Mesenteric fat pad (tissue), 1 donor: ENCODE measurements around the gene MT1HL1. TPM values are rescaled to one million over a fixed set of nuclear protein-coding genes. Genes with fewer than 3 reads are reported as not detected.

Source experiments
- DNase-seq: peaks from one replicate; pipeline ENCODE4 v3.0.0-alpha.2; 2020; ENCODE audit warnings: low spot score
- long read RNA-seq: library from polyadenylated mRNA; unstranded; transcript quantifications from one replicate; pipeline ENCODE4 v2.0.0, GENCODE V29; 2020
- total RNA-seq: library from RNA; stranded (reverse); fragmentation: NEBNext Ultra II Directional; extraction: Animal tissue kit (Norgen Biotek cat#: 25700); gene quantifications from one replicate; pipeline ENCODE4 v1.2.1, GENCODE V29; 2021
- donor health status: DM: yes; HTN: yes; CAD: no.

The MT1HL1 gene
- not detected for total RNA-seq
- long read RNA-seq: 0 reads

DNA sequence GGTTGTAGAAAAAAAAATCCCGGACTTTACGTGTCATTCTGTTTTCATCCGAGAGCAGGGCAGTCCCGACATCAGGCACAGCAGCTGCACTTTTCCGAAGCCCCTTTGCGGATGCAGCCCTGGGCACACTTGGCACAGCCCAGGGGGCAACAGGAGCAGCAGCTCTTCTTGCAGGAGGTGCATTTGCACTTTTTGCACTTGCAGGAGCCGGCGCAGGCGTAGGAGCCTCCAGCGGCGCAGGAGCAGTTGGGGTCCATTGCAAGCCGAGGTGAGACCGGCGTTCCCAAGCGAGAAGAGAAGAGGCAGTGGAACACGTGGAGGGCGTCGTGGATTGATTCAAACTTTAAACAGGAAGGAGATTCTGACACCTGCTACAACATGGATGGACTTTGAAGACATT is at the start of gene MT1HL1:
MT1HL1 (minus strand) TSS at position 326 of the 400 bp plus-strand sequence; CDS start at position 257, 69 bp downstream.
- DNase-seq: no peak

DNA sequence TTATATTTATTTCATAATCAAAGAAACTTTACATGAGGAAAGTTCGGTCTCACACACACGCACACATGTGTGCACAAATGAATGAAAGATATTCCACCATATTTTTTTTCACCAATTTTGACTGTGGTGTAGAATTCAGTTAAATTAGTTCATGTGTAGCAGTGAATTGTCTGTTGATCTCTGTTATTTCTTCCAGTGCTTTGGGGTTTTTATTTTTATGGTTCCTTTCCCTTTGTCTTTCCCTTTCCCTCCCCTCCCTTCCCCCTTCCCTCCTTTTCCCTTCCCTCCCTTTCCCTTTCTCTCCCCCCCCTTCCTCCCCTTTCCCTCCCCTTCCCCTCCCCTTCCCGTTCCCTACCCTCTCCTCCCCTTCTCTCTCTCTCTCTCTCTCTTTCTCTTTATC is 46.7 kb upstream of the MT1HL1 start:
- DNase-seq: no peak

DNA sequence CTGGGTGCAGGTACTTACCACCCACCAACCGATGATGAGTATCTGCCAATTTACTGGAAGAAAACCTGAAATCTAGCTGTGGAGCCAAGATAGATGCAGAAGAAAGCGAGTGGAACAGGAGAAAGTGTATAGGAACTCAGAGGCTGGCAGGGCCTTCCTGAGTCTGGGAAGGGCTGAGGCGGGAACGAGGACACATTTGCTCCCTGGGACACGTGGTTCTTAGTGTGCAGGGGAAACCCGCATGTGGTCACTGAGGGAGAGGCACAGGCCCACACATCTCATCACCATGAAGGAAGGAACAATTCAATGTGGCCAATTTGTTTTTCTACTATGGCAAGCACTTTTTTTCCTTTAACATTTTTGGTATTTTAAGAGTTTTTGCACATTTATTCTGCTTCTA is 45.9 kb upstream of the MT1HL1 start:
- no peak for DNase-seq

DNA sequence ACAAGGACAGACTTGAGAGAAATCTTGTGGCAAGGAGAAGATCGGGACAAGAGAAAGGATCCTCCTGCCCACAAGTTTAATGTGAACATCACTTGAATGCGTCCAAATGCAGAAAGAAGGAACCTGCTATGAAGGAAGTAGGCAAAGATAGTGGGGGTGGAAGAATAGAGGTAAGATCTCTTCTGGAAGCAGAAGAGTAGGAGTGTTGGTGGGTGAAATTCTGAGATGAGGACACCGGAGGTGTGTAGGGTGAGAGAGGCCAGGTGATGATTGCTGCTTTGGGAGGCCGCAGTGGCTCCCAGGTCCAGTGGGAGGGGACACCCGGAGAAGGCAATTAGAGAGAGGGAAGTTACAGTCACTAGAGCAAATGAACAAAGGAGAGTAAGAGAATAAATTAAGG is 44.6 kb upstream of the MT1HL1 start:
- no peak for DNase-seq

DNA sequence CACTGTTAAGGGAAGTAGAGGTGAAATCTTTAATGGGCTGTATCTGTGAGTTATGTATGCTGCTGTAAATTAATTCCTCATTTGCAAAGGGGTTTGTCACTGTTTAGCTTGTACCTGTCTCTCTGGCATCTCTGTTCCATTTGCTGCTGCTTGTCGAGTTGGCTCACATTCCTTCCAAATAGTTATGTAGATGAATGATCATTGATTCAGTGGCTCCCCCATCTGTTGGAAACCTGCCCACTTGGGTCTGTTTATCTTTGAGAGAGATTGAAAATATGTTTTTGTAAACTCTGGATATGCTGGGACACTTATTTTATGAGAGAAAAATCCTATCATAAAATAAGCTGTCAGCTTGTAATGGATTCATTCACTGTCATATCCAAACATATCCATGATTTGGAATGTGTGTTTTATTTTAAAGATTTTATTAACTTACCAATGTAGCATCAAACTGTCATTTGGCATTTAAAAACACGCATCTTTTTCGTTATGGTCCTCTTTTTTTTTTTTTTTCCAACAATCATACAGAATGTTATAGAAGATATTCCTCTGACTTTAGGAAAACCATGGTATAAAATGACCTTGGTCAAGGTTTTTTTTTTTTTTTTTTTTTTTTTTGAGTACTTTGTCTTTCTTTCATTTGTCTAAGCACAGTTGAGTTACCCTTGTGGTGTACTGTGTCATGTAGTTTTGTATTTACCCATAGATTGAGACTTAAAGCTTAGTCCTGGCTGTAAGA is 41.2 kb upstream of the MT1HL1 start:
- no peak for DNase-seq

DNA sequence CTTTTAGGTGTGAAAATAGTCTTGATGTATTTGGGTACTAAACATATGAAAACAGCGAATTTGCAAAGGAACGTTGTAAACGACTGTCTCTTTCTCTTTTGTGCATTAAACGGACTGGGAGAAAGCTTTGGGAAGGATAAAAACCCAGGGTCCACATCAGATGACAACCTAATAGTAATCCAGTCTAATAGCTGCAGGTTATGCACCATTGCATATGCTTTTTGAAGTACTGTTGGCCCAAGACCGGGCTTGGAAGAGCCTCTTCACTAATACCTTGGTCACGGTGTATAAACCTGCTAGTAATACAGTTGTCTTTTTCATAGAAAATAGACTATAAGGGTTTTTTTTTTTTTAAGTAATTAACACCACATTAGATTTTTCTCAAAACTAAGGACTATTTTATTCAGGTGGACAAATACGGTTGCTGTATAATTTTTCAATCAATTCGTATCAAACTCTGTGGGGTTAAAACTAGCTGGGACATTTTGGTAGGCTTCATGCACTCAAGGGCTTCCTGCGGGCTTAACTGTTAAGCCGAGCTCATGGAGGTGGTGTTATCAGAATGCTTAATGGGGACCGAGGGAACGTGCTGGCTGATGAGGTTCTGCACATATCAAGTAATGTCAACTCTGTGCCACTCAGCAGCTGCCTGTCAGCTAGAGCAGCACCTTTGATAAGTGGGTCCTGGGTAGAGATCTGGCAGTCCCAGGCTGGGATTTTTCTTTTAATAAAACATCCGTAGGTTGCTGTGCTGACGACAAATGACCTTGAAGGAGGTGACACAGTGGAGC is 39.8 kb upstream of the MT1HL1 start:
- no peak for DNase-seq

DNA sequence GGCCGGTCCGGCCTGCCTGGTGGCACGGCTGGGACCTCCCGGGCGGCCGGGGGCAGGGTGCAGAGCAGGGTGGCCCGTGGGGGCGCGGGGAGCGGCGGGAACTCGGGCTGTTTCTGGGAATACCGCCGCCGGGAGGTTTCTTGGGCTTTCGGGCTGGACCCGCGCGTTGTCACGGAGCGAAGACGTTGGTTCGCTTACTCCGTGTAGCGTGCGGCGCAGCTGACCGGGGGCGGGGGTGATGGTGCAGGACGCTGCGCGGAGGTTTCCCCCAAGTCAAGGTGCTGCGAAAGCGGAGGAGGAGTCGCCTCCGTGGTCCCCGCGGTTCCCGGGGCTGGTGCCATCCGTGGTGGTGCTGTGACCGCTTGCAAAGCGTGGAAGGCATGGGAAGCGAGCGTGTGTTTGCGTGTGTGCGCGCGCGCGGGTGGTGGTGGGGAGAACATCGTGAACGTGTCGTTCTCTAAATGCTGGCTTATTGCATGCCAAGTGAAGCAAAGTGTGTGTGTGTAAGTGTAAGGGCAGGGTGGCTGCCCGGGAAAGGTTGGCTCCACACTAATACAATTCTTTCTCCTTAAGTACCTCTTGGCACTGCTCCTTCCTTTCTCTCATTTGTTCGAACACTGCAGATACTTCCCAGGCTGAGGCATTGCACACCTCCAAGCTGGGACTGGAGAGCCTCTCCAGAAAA is 38.8 kb upstream of the MT1HL1 start:
- DNase-seq: no peak

DNA sequence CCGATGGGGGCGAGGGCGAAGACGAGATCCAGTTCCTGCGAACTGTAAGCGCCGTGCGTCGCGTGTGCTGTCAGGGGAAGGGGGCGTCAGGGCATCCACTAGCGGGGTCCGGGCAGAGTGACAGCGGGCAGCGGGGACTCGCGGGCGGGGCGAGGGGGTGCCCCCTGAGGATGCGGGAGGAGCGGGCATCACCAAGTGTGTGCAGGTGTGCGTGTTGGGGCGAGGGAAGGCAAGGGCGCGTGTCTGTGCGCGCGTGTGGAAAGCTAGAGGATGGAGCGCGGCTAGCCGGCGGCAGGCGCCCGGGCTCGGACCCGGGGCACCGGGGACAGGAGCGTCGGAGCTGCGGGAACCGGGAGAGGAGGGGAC is 38.3 kb upstream of the MT1HL1 start:
- no peak for DNase-seq

DNA sequence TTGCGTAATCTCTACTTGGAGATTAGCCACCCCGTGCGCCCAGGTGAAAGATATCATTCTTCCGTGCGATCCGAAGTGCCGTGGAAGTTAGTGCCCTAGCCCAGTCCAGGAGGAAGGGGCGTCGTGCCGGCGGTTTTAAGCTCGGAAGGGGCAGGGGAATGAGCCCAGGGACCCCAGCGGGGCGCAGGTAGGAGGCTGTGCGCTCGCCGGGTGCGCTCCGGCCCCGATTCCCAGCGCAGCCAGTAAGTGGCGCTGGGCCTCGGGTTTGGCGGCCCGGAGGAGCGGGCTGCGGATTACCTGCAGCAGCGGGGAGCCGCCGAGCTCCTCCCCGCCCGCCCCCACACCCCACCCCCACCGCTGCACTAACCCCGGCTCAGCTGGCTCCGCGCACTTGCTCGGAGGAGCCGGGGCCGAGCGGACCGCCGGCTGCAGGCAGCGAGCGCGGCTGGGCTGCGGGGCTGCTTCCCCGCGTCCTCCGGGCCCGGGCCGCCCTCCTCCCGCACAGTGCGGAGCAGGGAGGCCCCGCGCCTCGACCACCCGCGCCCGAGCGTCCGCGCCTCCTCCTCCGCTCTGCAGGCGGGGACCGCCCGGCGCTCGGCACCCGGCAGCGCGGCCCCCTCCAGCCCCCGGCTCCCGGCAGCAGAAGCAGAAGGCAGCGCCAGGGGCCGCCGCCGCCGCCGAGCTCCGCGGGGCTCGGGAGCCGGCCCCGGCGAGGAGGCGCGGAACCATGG is 37.7 kb upstream of the MT1HL1 start, which contains the start of gene RYR2:
RYR2 (plus strand) TSS at position 390 of the 731 bp plus-strand sequence; CDS start at position 728, 338 bp downstream.
- DNase-seq: no peak

DNA sequence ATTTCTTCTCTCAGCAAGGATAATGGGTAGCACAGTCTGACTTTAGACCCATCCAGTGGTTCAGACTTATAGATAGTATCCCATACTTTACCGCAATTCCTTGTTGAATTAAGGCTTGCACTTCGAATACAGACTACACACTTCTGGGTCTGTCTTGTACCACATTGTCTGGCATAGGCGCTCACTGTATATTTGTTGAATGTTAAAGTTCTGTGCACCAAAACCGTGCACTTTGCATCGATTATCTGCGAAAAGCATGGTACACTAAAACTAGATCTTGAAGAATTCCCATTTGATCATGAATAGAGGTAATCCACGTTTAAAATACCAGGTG is 37.2 kb upstream of the MT1HL1 start:
- no peak for DNase-seq

DNA sequence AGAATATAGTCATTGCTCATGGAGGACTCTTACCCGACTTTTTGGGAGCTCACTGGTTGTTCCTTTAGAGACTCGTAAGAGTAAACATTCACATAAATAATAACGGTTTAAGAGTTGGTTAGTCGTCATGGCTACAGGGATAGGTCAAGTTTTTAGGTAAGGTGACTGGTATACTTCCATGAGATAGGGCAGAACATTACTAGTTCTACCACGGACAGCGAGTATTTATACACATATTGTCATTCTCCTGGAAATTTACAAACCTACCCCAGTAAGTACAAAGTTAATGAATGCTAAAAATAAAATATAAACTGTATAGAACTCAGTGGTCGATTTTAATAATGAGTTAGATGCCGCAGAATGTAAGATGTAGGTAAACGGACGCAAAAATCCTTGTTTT is 36.6 kb upstream of the MT1HL1 start:
- DNase-seq: no peak

DNA sequence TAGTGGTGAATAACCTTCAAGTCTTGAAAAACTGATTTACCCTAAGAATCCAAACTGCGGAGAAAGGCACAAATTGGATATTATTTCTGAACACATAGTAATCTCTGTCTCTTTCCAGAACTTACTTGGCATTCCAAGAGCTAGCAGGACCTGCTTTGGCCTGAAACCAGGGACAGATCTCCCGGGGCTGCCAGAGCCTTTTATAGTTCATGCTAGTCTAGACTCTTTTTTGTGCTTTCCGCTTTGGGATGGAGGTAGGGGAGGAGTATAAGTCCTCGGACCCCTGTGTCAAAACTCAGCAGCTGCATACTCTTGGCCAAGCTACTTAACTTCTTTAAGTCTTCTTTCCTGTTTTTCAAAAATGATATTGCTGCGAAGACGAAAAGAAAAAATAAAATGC is 34.0 kb upstream of the MT1HL1 start:
- no peak for DNase-seq

DNA sequence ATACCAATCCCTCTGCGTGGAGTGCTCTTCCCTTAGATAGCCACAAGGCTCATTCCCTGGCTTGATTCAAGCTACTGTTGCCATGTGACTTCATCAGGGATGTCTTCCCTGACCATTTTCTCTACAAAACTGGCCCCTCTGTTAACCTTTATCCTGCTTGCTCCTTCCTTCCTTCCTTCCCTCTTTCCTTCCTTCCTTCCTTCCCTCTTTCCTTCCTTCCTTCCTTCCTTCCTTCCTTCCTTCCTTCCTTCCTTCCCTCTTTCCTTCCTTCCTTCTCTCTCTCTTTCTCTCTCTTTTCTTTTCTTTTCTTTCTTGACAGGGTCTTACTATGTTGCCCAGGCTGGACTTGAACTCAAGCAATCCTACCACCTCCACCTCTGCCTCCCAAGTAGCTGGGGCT is 31.5 kb upstream of the MT1HL1 start:
- no peak for DNase-seq

DNA sequence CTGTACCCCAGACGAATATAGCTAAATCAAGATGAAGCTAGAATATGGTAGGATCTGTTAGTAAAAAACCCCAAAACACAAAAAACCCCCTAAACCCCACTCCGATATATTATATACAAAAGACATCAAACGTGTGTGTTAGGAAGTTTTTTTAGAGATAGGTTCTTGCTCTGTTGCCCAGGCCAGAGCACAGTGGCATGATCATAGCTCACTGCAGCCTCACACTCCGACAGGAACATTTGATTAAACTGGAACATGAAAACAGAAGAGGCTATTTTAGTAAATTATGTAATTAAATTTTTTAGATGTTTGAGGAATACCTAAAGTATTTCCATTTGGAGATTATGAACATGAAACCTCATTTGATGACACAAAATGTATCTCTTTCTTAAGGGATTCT is 29.6 kb upstream of the MT1HL1 start:
- DNase-seq: no peak

DNA sequence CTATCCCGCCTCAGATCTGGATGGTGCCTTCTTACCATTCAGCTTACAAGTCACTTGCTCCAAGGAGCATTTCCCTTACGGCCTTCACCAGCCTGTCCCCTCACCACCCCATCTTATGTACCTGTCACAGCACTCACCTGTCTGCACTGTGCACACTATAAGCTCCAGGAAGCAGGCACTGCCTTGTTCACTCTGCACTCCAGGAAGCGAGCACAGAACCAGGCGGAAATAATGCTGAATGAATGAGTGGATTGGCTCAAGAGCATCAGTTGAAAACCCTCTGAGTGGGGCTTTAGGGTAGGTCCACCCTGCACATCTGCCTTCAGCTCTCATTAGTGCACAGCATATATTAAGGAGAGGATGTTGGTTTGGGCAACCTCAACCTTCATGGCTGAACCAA is 28.8 kb upstream of the MT1HL1 start:
- DNase-seq: no peak

DNA sequence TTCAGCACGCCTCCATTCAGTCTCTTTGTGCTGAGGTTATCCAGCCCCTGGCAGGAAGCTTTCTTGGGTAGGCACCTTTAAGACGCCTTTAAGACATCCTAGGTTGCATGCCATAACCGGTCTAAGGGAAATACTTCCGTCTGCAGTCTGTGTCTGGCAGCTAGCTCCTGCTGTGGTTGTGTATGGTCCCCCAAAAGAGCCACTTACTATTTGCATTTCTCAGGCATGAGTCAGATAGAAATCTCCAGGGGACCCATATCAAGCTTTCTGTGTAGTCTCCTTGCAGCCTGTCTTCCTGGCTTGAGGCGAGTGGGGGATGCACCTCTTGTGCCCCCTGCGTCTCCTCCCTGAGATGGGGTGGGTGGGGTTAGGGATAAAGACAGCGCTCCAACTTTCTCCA is 27.8 kb upstream of the MT1HL1 start:
- no peak for DNase-seq

DNA sequence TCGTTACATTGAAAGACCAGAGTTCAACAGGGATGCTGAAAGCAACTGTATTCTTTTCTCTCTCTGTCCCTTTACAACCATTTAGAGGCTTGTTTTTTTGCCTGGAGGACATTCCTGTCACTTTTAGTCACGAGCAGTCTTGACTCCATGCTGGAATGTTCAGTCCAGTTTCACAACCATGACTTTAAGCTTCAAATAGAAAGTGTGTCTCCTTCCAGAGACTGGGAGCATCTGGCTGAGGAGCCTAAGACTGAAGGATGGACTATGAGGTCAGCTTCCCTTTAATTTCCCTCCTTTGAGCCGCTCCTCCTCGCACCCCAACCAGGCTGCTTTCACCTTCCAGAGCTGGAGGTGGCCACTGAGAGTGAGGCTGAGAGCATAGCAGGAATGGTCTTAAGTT is 27.2 kb upstream of the MT1HL1 start:
- no peak for DNase-seq

DNA sequence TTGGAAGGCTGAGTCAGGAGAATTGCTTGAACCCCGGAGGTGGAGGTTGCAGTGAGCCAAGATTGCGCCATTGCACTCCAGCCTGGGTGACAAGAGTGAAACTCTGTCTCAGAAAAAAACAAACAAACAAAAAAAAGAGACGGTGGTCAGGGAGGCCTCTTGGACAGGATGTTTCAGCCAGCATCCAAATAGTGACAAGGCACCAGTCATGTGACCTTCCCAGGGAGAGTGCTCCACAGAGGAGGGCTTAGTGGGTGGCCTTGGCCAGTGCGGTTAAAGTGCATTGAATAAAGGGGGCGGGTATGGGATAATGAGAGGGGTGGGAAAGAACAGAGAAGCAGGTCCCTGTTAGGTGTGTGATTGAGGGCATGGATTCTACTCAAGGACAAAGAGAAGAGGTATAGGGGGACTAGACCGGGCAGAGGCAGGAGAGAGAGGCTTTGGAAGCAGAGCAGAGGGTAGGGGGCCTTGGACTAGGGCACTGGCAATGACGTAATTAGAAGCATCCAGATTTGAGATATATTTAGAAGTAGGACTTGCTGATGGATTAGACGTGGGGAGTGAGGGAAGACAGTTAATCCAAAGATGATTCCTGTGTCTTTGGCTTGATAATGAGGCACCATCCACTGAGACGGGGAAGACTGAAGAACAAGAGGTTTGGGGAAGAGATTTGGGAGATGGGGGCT is 25.8 kb upstream of the MT1HL1 start:
- DNase-seq: no peak

DNA sequence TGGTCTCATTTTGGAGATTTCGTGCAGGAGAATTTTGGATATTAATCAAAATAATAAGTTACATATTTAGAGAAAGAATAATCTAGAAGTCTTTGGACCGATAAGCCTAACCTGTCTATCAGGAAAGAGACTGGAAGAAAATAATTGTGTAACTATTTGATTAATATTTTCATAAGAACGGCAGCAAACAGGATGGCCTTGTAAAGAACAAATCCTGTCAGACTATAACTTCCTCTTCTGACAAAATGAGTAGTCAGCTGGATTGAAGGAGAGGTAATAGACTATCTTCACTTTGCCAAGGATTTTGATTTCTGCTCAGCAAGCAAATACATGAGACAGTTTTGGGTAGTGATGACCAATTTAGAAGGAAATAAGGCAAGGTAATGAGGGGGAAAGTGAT is 25.0 kb upstream of the MT1HL1 start:
- no peak for DNase-seq

DNA sequence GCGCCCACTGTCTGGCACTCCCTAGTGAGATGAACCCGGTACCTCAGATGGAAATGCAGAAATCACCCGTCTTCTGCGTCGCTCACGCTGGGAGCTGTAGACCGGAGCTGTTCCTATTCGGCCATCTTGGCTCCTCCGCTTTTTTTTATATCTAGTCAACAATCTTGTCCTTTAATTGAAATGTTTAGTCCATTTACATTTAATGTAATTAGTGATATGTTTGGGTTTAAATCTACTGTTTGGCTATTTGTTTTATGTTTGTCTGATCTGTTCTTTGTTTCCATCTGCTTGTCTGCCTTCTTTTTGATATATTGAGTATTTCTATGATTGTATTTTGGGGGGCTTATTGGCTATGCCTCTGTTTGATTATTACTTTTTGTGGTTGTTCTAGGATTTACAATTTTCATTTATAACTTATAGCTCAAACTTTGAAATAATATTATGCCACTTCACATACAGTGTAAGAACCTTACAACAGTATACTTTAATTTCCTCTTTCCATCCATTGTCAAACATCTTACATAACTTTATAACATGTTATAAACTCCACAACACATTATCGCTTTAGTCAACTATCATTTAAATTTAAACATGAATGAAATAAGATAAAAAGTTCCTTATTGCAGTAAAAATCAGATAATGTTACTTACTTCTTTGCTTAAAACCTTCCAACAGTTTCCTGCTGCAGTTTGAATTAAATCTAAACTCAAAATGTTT is 21.3 kb upstream of the MT1HL1 start:
- DNase-seq: no peak
